ENCODE measurements around the gene NAAA.

DNA sequence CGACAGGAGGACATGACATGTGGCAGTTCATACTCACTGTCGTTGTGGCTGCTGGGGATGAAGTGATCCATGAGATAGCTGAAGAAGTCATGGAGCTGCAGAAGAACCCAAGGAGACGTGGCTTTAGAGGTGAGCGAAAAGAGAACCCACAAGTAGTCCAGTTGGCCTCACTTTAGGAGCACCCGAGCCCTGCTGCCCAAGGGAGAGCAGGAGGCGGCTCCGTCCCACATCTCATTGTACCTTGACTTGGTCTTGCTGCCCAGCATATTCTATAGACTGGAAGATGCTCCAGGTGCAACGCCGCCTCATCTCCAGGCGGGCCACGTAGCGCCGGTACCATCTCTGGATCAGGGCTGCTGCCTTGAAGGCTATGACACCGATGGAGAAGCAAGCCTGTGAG lies 49.2 kb downstream of the NAAA start:
- TF ChIP-seq TAF1 (IDR thresholded peaks at IDR 0.05; ENCODE audit: borderline replicate concordance, insufficient read depth, low read length) (no peak), POLR2AphosphoS5 (IDR thresholded peaks at IDR 0.05; ENCODE audit: low read depth, low read length) (no peak)
